ENCODE results near the gene TTLL8. TPM values are rescaled to one million over a fixed set of nuclear protein-coding genes. Genes with fewer than 3 reads are reported as not detected.

Gene TTLL8
- total and polyA plus RNA-seq, 2 donors (not counting 3 experiments of a cell fraction or from before 2014, with no cell fraction given), result not detected

DNA sequence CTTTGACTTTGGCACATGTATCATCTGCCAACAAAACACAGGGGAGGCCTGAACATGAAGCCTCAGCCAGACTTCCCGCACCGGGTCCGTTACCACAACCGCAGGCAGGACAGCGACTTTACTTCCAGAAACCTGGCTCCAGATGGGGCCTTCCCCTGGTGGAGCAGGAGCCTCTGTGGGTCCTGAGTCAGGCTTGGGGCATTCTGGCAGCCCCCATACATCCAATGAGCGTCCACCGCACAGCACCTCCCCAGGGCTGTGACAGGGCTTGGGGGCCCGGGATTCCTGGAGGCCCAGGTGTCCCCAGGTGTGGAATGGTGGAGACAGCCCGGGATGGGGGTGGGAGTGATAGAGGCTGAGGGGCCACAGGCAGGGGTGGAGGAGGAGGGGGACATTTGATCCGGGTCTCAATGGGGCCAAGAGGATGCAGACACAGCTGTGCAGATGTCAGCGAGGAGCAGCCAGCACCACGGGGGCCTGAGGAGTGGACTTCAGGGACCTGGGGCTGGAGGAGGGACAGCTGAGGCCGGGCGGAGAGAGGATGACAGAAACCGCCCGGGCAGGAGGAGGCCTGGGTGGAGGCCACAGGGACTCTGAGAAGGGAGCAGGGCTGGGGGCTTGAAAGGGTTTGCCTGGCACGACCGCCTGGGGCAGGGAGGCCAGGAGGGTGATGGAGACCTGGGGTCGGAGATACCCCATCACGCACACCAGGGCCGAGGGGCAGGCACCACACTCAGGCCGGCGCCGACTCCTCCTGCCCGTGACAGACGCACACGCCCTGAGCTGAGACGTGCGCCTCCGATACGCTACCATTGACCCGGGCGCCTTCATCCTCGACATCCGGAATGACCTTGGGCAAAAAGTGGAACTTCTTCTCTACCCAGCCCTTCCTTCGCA lies 8.6 kb downstream of the TTLL8 start:
- POLR2A ChIA-PET, result no interaction called here
- no peak overlapping the region for H3K4me2 ChIP-seq (ENCODE audit: insufficient read depth, low read length)
- no peak overlapping the region for H3K4me3 ChIP-seq (replicated peaks in 1 of 3; ENCODE audit: insufficient read depth in 1 of 3, low read depth in 1 of 3, low read length in 3 of 3)
- H2AFZ ChIP-seq (ENCODE audit: low read depth, low read length), result no peak overlapping the region
- H3K9me3 ChIP-seq (replicated peaks; ENCODE audit: control insufficient read depth, insufficient read depth, low read length), result no peaks in the 10 kb centered on the region
- no peak overlapping the region for H3K9ac ChIP-seq (replicated peaks; ENCODE audit: extremely low read depth, insufficient read depth, low read length)
- DNase-seq (ENCODE audit: low read depth, low spot score) (no peak), FAIRE-seq (no peak)
- no peaks in the 10 kb centered on the region for H3K36me3 ChIP-seq (ENCODE audit: control insufficient read depth in 2 of 2, extremely low read depth in 1 of 2, insufficient read depth in 2 of 2, low read length in 2 of 2)
- BruUV-seq (replicated peaks), result no TSS peak
- dilution Hi-C loops (cut with MboI; ENCODE audit: extremely low pct_ligation_motif_present, low sequenced_read_pairs) (no loop called here), intact Hi-C loops (cut with micrococcal nuclease) (no loop called here)
- H3K27ac ChIP-seq (ENCODE audit: insufficient read depth, low read depth, low read length), result no peak overlapping the region
- CTCF ChIA-PET, result interaction anchor here (1.3 to 2.0 kb wide), 3 partner anchors 10 to 19 kb away, joined by 3 to 13 read pairs (median 4); no protein-coding TSS in a partner anchor
- H3K27me3 ChIP-seq (ENCODE audit: control insufficient read depth in 2 of 2, insufficient read depth in 2 of 2, low read length in 2 of 2), result no peaks in the 10 kb centered on the region
- no peaks in the 10 kb centered on the region for H3K79me2 ChIP-seq (ENCODE audit: control insufficient read depth, insufficient read depth, low read length)
- no peak for TF ChIP-seq POLR2A (IDR thresholded peaks at IDR 0.05; ENCODE audit: low read depth, low read length)
- TF ChIP-seq FOS (IDR thresholded peaks at IDR 0.05; ENCODE audit: borderline replicate concordance, insufficient read depth, low read length), result no peak
- TF ChIP-seq EZH2 (IDR thresholded peaks at IDR 0.05; ENCODE audit: borderline replicate concordance, low read depth, low read length, severe bottlenecking), result no peak
- TF ChIP-seq, protein P1, sequence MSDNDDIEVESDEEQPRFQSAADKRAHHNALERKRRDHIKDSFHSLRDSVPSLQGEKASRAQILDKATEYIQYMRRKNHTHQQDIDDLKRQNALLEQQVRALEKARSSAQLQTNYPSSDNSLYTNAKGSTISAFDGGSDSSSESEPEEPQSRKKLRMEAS (IDR thresholded peaks at IDR 0.05; ENCODE audit: insufficient read depth, insufficient read length), result no peak
- TF ChIP-seq MYC (IDR thresholded peaks at IDR 0.05; ENCODE audit: low read depth, low read length), result no peak
- TF ChIP-seq, protein P2, sequence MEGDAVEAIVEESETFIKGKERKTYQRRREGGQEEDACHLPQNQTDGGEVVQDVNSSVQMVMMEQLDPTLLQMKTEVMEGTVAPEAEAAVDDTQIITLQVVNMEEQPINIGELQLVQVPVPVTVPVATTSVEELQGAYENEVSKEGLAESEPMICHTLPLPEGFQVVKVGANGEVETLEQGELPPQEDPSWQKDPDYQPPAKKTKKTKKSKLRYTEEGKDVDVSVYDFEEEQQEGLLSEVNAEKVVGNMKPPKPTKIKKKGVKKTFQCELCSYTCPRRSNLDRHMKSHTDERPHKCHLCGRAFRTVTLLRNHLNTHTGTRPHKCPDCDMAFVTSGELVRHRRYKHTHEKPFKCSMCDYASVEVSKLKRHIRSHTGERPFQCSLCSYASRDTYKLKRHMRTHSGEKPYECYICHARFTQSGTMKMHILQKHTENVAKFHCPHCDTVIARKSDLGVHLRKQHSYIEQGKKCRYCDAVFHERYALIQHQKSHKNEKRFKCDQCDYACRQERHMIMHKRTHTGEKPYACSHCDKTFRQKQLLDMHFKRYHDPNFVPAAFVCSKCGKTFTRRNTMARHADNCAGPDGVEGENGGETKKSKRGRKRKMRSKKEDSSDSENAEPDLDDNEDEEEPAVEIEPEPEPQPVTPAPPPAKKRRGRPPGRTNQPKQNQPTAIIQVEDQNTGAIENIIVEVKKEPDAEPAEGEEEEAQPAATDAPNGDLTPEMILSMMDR (IDR thresholded peaks at IDR 0.05; ENCODE audit: extremely low read depth in 1 of 2, insufficient read depth in 1 of 2, low read depth in 1 of 2, low read length in 2 of 2), result no peak
- TF ChIP-seq GATA2 (IDR thresholded peaks at IDR 0.05; ENCODE audit: insufficient read depth, insufficient read length, low read depth, low read length), result no peak
- TF ChIP-seq JUN (IDR thresholded peaks at IDR 0.05; ENCODE audit: borderline replicate concordance, insufficient read depth, insufficient read length, low read depth), result no peak
- TF ChIP-seq POLR2AphosphoS5 (IDR thresholded peaks at IDR 0.05; ENCODE audit: insufficient read depth, low read depth, low read length), result no peak
- H4K20me1 ChIP-seq (replicated peaks; ENCODE audit: control insufficient read depth, extremely low read depth, insufficient read depth, low read length), result no peaks in the 10 kb centered on the region
- no peaks in the 10 kb centered on the region for H3K4me1 ChIP-seq (ENCODE audit: control insufficient read depth, extremely low read depth, insufficient read depth, low read length)
- no peaks in the 10 kb centered on the region for H3K9me1 ChIP-seq (replicated peaks; ENCODE audit: control insufficient read depth, extremely low read depth, insufficient read depth, low read length)
